ENCODE data around the gene LAMTOR5. TPM values are rescaled to one million over a fixed set of nuclear protein-coding genes. Genes with fewer than 3 reads are reported as not detected.
A peak's percentile ranks its signal among the peaks of the same experiment; 100 is the strongest.

The LAMTOR5 gene
- total RNA-seq, 3 donors from 2014 or later = 102 to 117 (median 109) TPM

DNA sequence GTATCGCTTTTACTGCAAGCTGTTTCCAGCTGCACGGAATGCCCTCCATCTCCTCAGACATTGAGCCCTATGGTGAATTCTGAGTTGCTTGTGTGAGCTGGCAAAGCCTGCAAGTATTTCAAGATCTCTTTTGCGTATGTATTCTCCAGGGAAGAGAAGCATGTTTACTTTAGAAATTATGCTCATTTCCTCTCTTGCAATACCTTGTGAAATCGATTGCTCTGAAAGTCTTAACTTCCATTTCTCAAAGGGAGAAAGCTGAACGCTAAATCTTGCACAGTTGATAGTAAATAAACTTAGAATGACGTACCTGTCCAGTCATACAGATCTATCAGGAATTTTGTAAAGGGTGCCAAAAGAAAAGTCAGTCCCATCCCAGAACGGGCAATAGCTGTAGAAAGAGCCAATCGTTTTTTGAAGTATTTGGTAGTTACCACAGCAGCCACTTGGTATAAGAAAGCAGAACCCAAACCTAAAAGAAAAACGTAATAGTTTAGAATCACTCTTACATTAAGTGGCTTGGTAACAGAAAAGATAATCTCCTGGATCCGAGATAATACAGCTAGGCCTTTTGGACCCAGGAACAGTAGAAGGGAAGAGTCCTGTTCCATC, 26.7 kb downstream of the LAMTOR5 start:
- Histone ChIP-seq H3K27ac (peak overlapping the region in 1 of 2 donors; percentile 54), H3K9me3 (no peaks in the 10 kb centered on the region), H3K4me3 (no peak overlapping the region), H3K36me3 (no peaks in the 10 kb centered on the region), H3K27me3 (no peaks in the 10 kb centered on the region), H3K4me1 (no peaks in the 10 kb centered on the region)
- TF ChIP-seq POLR2AphosphoS5 (IDR thresholded peaks at IDR 0.05) = no peak
- no peak for DNase-seq (ENCODE audit: low spot score in 2 of 2)
- intact Hi-C loops (cut with DNase I; ENCODE audit: low total_unique reads) = no loop called here

DNA sequence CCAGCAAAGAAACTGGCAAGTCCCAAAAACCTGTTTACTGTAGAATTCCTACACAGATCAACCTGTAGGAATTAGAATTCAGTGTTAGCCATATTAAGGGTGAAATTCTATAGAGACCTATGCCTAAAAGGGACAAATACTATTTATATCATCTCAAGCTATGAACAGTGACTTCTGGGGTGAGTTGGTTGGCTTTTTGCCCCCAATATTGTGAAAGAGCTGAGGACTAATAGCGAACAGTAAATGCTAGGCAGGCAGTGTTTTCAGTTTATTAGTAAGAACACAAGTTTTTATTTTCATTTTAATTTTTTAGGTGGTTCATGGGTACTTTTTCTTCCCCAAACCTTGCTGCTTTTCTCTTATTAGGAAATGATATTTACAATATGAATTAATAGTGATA, 32.0 kb downstream of the LAMTOR5 start:
- no peak for DNase-seq (ENCODE audit: low spot score in 2 of 2)
- Histone ChIP-seq H3K36me3 (no peaks in the 10 kb centered on the region), H3K4me1 (no peaks in the 10 kb centered on the region), H3K9me3 (no peaks in the 10 kb centered on the region), H3K27me3 (no peaks in the 10 kb centered on the region), H3K4me3 (no peak overlapping the region), H3K27ac (no peak overlapping the region)
- intact Hi-C loops (cut with DNase I; ENCODE audit: low total_unique reads) = no loop called here
- no peak for TF ChIP-seq POLR2A (IDR thresholded peaks at IDR 0.05)
- TF ChIP-seq, protein P1, sequence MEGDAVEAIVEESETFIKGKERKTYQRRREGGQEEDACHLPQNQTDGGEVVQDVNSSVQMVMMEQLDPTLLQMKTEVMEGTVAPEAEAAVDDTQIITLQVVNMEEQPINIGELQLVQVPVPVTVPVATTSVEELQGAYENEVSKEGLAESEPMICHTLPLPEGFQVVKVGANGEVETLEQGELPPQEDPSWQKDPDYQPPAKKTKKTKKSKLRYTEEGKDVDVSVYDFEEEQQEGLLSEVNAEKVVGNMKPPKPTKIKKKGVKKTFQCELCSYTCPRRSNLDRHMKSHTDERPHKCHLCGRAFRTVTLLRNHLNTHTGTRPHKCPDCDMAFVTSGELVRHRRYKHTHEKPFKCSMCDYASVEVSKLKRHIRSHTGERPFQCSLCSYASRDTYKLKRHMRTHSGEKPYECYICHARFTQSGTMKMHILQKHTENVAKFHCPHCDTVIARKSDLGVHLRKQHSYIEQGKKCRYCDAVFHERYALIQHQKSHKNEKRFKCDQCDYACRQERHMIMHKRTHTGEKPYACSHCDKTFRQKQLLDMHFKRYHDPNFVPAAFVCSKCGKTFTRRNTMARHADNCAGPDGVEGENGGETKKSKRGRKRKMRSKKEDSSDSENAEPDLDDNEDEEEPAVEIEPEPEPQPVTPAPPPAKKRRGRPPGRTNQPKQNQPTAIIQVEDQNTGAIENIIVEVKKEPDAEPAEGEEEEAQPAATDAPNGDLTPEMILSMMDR (IDR thresholded peaks at IDR 0.05) = no peak
- no peak for TF ChIP-seq POLR2AphosphoS5 (IDR thresholded peaks at IDR 0.05)

DNA sequence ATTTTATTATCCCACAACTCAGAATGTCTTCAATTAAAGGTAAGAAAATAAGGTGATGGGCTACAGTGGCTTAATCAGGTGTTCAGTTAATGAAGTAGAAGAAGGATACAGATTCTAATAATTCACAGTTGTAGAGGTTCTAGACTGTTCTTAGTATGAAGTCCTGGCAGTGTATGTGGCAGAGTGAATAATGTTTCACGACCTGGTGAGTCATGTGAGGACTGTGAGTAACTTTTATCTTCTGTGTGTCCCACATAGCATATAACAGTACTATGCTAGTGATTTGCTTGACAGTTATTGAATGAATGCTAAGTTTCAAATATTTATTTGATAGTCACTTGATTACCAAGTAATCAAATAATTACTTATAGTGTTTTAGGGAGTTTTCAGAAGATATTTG, 36.7 kb downstream of the LAMTOR5 start:
- H3K27me3 ChIP-seq = no peaks in the 10 kb centered on the region
- intact Hi-C loops (cut with DNase I; ENCODE audit: low total_unique reads) = no loop called here
- no peaks in the 10 kb centered on the region for H3K4me1 ChIP-seq
- no peaks in the 10 kb centered on the region for H3K36me3 ChIP-seq
- TF ChIP-seq, protein P1 (IDR thresholded peaks at IDR 0.05) = no peak
- TF ChIP-seq POLR2A (IDR thresholded peaks at IDR 0.05) (no peak), POLR2AphosphoS5 (IDR thresholded peaks at IDR 0.05) (no peak)
- no peaks in the 10 kb centered on the region for H3K9me3 ChIP-seq
- H3K27ac ChIP-seq = no peak overlapping the region
- DNase-seq (ENCODE audit: low spot score in 2 of 2) = no peak
- no peak overlapping the region for H3K4me3 ChIP-seq

DNA sequence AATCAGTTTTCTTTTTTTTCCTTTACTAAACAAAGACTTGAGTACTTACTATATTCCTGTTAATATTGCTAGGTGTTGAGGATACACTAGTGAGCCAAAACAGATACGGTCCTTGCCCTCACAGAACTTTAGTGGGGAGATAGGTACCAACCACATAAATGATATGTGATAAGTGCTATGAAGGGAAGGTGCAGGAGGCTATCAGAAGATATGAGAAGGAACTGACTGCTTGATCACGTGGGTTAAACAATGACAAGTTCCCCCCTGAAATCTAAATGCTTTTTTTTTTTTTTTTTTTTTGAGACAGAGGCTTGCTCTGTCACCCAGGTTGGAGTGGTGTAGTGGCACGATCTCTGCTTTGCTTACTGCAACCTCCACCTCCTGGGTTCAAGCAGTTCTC, 43.3 kb downstream of the LAMTOR5 start:
- H3K4me1 ChIP-seq = no peaks in the 10 kb centered on the region
- no peaks in the 10 kb centered on the region for H3K36me3 ChIP-seq
- no peaks in the 10 kb centered on the region for H3K27me3 ChIP-seq
- intact Hi-C loops (cut with DNase I; ENCODE audit: low total_unique reads) = no loop called here
- DNase-seq (ENCODE audit: low spot score in 2 of 2) = no peak
- TF ChIP-seq POLR2A (IDR thresholded peaks at IDR 0.05) (no peak), POLR2AphosphoS5 (IDR thresholded peaks at IDR 0.05) (no peak)
- TF ChIP-seq, protein P1 (IDR thresholded peaks at IDR 0.05) = no peak
- H3K4me3 ChIP-seq = no peak overlapping the region
- no peaks in the 10 kb centered on the region for H3K9me3 ChIP-seq
- no peak overlapping the region for H3K27ac ChIP-seq

DNA sequence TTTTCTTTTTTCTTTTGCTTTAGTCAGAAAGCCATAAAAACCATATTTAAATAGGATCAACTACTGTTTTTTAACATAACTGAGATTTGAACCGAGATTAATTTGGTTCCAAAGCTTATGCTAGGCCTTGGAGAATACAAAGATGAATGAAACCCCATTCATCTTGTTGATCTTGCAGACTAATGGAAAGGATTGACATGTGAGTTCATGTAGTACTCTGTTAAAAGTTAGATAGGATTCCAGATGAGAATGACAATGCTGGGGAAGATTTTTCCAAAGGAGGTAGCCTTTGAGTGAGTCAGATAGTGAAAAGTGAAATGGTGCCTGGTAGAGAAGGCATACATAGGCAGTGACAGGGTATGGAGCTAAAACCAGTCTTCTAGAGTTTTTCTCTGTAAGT, 45.6 kb downstream of the LAMTOR5 start:
- Histone ChIP-seq H3K4me1 (no peaks in the 10 kb centered on the region), H3K27me3 (no peaks in the 10 kb centered on the region), H3K27ac (no peak overlapping the region), H3K4me3 (no peak overlapping the region), H3K9me3 (no peaks in the 10 kb centered on the region), H3K36me3 (no peaks in the 10 kb centered on the region)
- no peak for TF ChIP-seq POLR2A (IDR thresholded peaks at IDR 0.05)
- TF ChIP-seq POLR2AphosphoS5 (IDR thresholded peaks at IDR 0.05) = no peak
- TF ChIP-seq, protein P1 (IDR thresholded peaks at IDR 0.05) = no peak
- intact Hi-C loops (cut with DNase I; ENCODE audit: low total_unique reads) = no loop called here
- no peak for DNase-seq (ENCODE audit: low spot score in 2 of 2)

DNA sequence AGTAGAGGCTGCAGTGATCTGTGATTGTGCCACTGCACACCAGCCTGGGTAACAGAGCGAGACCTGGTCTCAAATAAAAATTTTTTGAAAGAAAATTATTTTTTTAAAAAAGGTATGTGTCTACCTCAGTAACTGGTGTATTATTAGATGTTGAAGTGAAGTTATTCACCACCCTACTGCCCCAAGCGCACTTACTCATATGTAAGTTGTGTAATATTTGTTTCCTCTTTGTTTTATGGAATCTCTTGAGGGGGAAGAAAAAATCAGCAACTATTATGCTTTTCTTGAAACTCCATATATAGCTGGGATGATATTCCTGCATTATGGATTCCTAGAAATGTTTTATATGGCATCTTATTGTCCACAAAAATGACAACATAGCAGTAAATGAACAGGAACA, 47.1 kb downstream of the LAMTOR5 start:
- Histone ChIP-seq H3K27ac (no peak overlapping the region), H3K27me3 (no peaks in the 10 kb centered on the region), H3K9me3 (no peaks in the 10 kb centered on the region), H3K4me1 (no peaks in the 10 kb centered on the region), H3K36me3 (no peaks in the 10 kb centered on the region), H3K4me3 (no peak overlapping the region)
- no peak for DNase-seq (ENCODE audit: low spot score in 2 of 2)
- intact Hi-C loops (cut with DNase I; ENCODE audit: low total_unique reads) = no loop called here
- TF ChIP-seq POLR2AphosphoS5 (IDR thresholded peaks at IDR 0.05) = no peak
- TF ChIP-seq, protein P1 (IDR thresholded peaks at IDR 0.05) = no peak
- no peak for TF ChIP-seq POLR2A (IDR thresholded peaks at IDR 0.05)

Measured in breast epithelium (tissue), 4 donors.